ENCODE measurements around the gene ZBBX.

ZBBX gene

DNA sequence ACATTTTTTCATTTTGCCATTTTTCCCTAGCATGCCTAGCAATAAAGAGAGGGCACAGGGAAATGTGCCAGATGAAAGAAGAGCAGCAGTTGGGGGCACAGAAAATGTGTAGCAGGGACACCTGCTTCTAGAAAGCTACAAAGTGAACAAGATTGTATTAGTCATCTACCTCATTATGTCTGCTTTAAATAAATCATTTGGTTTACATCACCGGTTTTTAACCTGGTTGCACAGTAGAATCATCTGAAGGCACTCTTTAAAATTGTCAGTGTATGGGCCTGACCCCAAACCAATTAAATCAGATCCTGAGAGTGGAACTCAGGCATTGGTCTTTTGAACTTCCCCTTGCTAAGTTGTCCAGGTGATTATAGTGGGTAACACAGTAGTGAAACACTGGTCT lies 73.8 kb downstream of the ZBBX start:
- no peak for FAIRE-seq

DNA sequence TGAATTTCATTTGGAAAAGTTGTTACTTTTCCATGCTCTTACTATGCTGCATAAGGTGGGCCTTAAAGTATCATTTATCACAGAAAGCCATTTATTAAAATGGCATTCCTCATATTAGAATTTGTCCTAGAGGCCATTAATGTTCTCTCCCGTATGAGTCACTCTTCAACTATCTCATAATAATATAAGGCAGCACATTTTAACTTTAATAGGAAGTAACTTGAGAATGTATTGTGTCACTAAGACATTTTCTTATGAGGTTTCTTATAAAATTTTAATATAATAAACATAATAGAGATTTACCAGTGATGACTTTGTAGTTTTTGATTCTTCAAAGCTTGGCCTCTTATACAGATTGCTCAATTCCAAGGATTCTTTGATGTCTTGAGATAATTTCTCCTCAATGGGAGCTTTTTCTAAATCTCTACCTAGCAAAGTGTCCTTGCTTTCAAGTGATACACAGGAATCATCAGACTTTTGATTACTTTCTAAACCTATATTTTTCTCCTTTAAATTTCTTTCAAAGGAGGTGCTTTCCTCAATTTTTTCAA lies 74.7 kb downstream of the ZBBX start:
- FAIRE-seq = no peak

DNA sequence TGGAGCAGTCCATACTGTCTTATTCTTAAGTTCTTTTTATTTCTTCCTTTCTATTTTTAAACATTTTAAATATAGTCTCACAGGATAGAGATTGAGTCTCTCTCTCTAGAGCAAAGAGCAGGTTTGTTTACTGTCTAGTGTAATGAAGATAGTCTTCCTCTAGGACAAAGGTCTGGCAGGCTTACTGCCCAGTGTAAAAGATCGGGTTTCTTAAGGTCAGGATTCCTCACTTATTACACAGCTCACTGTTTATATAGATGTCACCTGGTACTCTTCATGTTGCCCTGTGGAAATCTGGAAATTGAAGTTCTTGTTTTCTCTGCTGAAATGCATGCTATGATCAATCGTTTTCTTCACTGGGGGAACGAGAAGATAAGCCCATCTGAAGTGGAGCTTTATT lies 76.0 kb downstream of the ZBBX start:
- no peak for FAIRE-seq

DNA sequence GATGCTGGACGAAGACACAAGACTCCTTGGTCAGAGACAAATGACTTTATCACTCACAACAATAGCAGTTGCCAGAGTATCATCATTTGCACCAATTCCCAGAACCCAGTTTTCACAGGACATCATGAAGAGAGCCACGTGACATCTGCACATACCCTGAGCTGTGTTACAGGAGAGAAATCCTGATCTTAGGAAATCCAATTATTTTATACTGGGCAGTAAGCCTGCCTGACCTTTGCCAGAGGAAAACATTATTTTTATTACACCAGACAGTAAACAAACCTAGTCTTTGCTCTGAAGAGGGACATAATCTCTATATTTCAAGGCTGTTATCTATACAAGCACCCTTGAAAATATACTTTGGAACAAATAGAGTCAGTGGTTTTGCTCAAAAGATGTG lies 77.4 kb downstream of the ZBBX start:
- no peak for FAIRE-seq

DNA sequence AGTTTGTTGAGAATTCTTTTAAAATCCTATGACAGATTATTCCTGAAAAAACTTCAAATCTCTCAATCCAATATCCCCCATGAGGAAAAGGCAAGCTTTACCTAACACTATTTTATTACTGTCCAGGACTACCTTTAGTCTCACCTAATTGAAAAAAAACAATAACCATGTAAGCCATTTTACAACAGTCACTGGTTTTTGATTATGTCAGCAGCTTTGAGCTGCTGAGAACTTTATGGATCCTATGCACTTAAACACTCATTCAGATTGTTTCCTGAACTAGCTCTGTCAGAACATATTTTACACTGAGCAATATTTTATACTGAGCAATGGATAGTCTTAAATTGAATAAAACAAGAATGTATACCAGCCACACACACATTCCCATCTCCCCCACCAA lies 79.9 kb downstream of the ZBBX start:
- no peak for FAIRE-seq

DNA sequence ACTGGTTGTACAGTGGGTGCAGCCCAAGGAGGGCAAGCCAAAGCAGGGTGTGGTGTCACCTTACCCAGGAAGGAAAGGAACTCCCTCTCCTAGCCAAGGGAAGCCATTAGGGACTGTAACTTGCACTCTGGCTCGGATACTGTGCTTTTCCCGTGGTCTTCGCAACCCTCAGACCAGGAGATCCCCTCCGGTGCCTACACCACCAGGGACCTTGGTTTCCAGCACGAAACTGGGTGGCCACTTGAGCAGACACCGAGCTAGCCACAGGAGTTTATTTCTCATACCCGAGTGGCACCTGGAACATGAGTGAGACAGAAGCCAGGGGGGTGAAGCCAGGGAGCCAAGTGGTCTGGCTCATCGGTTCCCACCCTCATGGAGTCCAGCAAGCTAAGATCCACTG lies 90.7 kb downstream of the ZBBX start:
- FAIRE-seq = no peak

DNA sequence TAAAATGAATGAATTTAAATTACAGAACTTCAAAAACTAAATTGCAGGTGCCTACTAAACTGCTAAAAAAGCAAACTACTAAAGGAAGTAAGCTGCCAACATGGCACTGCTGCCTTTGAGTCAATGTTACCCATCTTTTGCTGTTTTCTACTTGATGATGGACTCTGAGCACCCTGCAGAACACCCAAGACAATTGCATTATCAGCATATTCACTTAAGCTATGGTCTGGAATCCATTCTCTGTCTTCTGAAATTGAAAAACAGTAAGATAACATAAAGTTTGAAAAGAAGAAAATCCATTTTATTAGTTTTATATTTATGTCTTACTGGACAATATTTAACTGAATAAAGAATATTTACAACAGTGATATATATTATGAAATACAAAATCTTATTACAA lies 91.4 kb downstream of the ZBBX start:
- FAIRE-seq = peak; percentile 87

DNA sequence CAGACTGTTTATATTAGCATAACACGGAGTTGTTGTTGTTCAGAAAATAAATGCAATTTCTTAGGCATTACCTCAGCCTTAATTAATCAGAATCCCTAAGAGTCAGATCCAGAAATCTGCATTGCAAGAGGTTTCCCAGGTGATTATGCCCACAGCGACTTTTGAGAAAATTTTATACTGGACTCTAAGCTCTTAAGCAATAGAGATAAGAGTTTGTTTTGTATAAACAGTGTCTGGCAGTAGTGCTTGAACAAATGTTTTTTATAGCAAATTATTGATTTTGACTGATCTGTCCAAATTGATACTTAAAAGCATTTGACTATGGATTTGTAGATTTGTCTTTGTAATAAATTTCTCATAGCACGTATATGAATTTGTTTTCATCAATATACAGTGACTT lies 92.8 kb downstream of the ZBBX start:
- FAIRE-seq = no peak

DNA sequence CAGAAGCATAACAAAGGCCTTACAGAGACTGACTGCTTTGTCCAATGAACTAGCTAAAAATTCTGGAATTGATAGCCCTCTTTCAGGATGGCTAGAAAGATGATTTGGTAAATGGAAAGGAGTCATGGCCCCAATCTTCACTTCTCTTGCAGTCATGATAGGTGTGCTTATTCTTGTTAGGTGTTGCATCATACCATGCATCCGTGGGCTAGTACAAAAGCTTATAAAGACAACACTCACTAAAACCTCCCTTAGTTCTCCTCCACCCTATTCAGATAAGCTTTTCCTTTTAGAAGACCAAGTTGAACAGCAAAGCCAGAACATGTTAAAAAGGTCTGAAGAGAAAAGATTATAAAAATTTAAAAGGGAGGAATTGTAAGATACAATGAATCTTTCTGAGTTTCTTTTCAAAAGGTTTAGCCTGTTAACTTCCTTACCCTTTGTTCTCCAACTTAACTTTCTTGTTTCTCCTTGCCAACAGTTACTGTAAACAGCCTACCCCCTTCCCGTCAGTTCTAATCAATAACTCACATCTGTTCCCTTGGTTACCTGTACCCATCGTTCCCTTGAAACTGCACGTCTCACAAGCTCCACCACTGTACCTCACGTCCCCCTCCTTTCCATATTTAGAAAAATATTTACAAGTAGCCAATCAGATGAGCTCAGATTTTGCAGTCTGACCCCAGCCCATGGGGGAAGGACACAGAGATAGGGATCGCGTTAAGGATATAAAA lies 105.8 kb downstream of the ZBBX start:
- FAIRE-seq = no peak

DNA sequence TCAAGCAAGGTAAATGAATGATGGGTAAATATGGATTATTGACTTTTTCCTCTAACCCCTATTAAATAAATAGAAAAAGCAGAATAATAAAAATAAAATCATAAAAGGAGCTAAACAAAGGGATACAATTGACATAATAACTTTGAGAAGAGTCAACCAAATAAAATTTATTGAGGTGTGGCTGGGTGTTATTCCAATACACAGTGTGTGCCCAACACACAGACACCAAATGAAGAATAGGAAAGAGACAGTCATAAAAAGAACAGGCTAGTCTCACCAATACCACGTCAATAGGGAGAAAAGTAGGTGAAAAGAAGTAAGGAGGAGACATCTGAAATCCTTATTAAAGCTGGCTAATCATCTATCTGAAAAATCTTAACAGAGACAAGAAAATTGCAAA lies 127.1 kb downstream of the ZBBX start:
- no peak for FAIRE-seq

DNA sequence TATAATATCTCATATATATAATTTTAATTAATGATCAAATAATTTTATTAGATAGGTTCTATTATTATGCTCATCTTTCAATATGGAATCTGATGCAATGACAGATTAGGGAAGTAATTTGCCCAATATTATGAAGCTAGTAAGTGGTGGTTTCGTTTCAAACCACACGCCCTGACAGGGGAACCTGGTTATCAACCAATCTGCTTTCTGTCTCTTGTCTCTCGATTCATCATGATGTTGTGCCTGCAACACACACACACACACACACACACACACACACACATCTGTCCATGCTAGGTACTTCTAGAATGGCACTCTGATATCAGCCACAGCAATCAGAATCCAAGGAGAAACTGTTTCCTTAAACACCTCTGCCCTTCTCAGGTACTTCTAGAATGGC lies 128.4 kb downstream of the ZBBX start:
- no peak for FAIRE-seq

DNA sequence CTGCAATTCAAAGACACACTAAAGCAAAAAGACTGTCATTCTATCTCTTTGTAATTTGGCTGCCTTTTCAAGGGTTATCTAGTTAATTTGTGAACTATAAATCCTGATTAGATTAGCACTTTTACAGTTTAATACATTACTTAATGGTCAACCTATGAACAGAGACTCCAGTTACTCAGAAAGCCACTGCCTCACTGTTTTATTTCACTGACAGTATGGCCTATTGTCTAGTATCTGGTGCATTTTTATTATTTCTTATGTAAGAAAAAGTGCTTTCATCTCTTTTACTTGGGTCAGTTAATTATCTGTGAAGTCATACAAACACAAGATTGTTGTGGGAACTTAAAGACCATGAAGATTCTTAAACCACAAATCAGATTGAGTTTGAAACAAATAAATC lies 133.8 kb downstream of the ZBBX start:
- FAIRE-seq = no peak

DNA sequence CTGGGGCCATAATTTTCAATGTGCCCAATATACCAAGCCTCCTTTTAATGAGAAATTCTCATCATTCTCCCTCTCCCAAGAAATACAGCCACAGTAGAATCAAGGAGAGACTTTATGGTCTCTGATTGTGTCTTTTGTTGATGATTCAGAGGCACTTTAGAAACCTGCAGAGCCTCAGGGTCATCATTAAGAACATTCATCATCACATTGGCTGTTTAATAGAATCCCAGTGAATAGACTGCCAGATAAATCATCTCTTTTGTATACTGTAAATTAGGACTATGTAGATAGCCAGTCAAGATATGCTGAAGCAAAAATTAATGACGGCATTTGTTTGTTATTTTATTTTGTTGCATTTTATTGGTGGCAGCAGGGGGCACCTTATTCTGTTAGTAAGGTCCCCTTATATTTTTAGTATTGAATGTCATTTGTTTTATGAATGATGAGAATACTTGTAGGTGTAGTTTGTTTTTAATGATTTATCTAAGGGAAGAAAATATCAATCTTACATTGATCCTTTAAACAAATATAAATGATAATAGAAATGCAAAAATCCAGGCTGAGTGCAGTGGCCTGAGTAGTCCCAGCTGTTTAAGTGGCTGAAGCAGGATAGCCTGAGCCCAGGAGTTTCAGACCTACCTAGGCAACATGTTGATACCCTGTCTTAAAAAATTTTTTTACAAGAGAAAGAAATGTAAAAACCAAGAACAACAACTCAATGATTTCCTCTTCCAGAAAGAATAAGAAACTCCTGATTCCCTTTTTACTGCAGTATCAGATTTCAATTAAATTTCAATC lies 138.8 kb downstream of the ZBBX start:
- no peak for FAIRE-seq

DNA sequence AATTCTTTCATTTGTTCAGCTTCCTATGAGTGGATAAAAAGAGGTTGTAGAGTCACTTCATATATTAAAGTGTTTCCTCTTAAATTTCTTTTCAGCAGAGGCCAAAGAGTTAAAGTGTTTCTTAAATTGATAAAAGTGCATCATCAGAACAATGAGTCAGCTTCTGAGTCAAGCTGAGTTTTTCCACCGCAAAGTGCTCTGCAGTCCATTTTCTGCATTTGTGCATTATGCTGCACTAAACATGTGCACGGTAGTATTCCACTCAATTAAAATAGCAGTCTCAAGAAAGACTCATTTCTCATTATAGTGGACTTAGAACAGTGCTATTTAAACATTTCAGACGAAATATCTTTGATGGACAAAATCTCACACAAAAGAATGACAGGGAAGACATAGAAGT lies 152.0 kb downstream of the ZBBX start:
- no peak for FAIRE-seq

DNA sequence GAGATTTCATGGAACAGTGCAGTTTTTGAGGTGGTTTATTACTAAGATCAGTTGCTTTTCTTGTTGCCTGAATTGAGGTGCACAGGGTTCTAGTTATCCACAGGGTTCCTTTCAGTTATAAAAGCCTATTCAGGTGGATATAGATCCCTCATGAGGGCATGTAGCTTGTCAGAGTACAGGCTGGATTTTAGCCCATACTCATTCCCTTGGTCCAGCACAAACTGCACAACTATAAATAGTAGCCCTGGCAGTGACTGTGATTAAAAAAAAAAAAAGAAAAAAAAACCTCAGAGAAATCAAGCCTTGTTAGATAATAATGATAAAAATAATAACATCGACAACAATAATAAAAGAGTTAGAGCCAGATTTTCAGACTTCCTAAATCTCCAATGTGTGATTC lies 154.3 kb downstream of the ZBBX start:
- FAIRE-seq = no peak

DNA sequence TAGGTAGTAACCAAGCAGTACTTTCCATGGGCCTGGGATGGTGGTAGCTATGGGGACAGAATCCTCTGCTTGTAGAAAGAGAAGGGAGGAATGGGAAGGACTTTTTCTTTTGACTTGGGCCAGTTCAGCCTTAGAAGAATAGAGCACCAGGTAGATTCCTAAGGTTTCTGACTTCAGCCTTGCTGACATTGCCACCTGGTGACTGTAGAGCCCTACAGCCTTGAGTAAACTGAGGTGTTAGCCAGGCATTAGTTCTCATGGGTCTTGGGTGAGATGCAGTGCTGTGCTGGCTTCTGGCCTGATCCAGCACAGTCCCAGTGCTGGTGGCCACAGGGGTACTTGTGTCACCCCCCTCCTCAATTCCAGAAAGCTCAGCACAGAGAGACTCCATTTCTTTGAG lies 171.1 kb downstream of the ZBBX start:
- no peak for FAIRE-seq

DNA sequence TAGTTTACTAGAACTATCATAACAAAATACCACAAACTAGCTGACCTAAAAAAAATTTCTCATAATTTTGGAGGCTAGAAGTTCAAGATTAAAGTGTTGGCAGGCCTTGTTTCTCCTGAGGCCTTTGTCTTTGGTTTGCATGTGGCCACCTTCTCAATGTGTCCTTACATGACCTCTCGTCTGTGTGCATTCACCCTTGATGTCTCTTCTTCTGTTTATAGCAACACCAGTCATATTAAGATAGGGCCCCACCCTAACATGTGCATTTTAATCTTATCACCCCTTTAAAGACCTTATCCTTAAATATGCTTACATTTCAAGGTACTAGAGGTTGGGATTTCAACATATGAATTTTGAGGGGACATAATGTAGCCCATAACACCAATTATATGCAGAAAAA lies 177.0 kb downstream of the ZBBX start:
- FAIRE-seq = no peak

DNA sequence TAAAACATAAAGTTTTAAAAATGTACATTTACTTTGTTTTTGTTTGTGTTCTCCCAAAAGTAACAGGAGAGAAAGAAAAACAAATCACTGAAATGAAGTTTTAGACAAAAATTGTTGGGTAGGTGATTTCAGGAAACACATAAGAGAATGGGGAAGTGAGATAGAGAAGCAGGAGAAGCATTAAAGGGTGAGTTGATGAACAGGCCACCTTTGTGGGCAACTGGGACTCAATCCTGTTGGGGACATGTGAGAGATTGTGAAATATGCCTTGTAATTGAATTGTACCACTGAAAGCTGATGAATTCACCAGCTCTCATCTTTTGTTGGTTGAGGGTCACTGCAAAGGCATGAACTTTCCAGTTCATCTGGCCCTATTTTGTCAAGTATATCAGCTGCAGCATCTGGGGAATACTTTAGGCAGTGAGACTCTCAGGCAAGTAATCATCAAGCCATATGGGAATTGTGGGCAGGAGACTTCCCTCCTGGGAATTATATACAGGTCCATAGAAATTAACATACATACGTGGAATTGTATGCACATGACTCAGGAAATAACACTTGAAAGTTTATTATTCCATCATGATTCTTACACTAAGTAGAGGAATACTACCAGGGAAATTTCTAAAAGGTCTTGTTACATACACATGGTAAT lies 181.0 kb downstream of the ZBBX start:
- FAIRE-seq = no peak

All from A204.1 (cell line).